ENCODE measurements around the gene ADRM1. TPM values are rescaled to one million over a fixed set of nuclear protein-coding genes. Genes with fewer than 3 reads are reported as not detected.

Gene ADRM1
- total RNA-seq, 4 donors from 2014 or later = 41.8 to 126 (median 109) TPM

- H3K27me3 ChIP-seq = no peaks in the 10 kb centered on the region
- H3K36me3 ChIP-seq = peaks cover 0 to 41% (median 16%) of the 10 kb centered on the region in 4 donors
- no peak overlapping the region for H3K27ac ChIP-seq
- WGBS, 2 donors (ENCODE audit: low coverage in 1 of 2) = 89 to 94% methylated on average over 6 to 8 of the region's 8 CpGs
- no peak for DNase-seq
- intact Hi-C loops (cut with DNase I; ENCODE audit: low total_unique reads) = no loop called here
- no peak overlapping the region for H3K4me3 ChIP-seq
- in situ Hi-C loops (cut with MboI; ENCODE audit: low pct_ligation_motif_present in 1 of 4, low pct_unique_long_range_greater_than_20kb in 1 of 4, low sequenced_read_pairs in 3 of 4) = loop anchor here in 2 of 4 donors (10.0 kb wide), 1 partner anchor 95 kb away; the partner anchor contains the start of gene RPS21 (in 2 of the 2)
- no peak for TF ChIP-seq POLR2AphosphoS5 (IDR thresholded peaks at IDR 0.05)
- no peak for TF ChIP-seq EP300 (IDR thresholded peaks at IDR 0.05; ENCODE audit: low read depth)
- no peak for TF ChIP-seq POLR2A (IDR thresholded peaks at IDR 0.05)
- no peak for TF ChIP-seq CTCF (IDR thresholded peaks at IDR 0.05)
- H3K4me1 ChIP-seq = no peaks in the 10 kb centered on the region
- H3K9me3 ChIP-seq = no peaks in the 10 kb centered on the region
Observed at GRCh38 chr20:62289898-62290297, 12.9 kb upstream of the ADRM1 start.

GRCh38 chr20:62291251-62292066 lies 11.3 kb upstream of the ADRM1 start:
- TF ChIP-seq POLR2A (IDR thresholded peaks at IDR 0.05) (no peak), CTCF (IDR thresholded peaks at IDR 0.05) (no peak), POLR2AphosphoS5 (IDR thresholded peaks at IDR 0.05) (no peak), EP300 (IDR thresholded peaks at IDR 0.05; ENCODE audit: low read depth) (no peak)
- no peak overlapping the region for H3K27ac ChIP-seq
- H3K27me3 ChIP-seq = no peaks in the 10 kb centered on the region
- no peaks in the 10 kb centered on the region for H3K9me3 ChIP-seq
- no peak for DNase-seq
- intact Hi-C loops (cut with DNase I; ENCODE audit: low total_unique reads) (no loop called here), in situ Hi-C loops (cut with MboI; ENCODE audit: low pct_ligation_motif_present in 1 of 4, low pct_unique_long_range_greater_than_20kb in 1 of 4, low sequenced_read_pairs in 3 of 4) (loop anchor here in 2 of 4 donors (10.0 kb wide), 1 partner anchor 93 kb away; the partner anchor contains the start of gene RPS21 (in 2 of the 2))
- 92% methylated on average over 29 of the region's 29 CpGs; no CpG with 5 or more reads in 1 of the 2 donors for WGBS, 2 donors (ENCODE audit: low coverage in 1 of 2)
- H3K4me3 ChIP-seq = no peak overlapping the region
- peaks cover 0 to 44% (median 12%) of the 10 kb centered on the region in 4 donors for H3K36me3 ChIP-seq
- H3K4me1 ChIP-seq = no peaks in the 10 kb centered on the region

- no peaks in the 10 kb centered on the region for H3K27me3 ChIP-seq
- H3K4me1 ChIP-seq = no peaks in the 10 kb centered on the region
- intact Hi-C loops (cut with DNase I; ENCODE audit: low total_unique reads) (no loop called here), in situ Hi-C loops (cut with MboI; ENCODE audit: low pct_ligation_motif_present in 1 of 4, low pct_unique_long_range_greater_than_20kb in 1 of 4, low sequenced_read_pairs in 3 of 4) (loop anchor here in 2 of 4 donors (10.0 kb wide), 1 partner anchor 93 kb away; the partner anchor contains the start of gene RPS21 (in 2 of the 2))
- H3K4me3 ChIP-seq = no peak overlapping the region
- peaks cover 0 to 40% (median 10%) of the 10 kb centered on the region in 4 donors for H3K36me3 ChIP-seq
- H3K27ac ChIP-seq = no peak overlapping the region
- H3K9me3 ChIP-seq = no peaks in the 10 kb centered on the region
- 63 to 87% methylated on average over 4 to 11 of the region's 11 CpGs for WGBS, 2 donors (ENCODE audit: low coverage in 1 of 2)
- DNase-seq = no peak
- TF ChIP-seq CTCF (IDR thresholded peaks at IDR 0.05) (no peak), EP300 (IDR thresholded peaks at IDR 0.05; ENCODE audit: low read depth) (no peak), POLR2A (IDR thresholded peaks at IDR 0.05) (no peak), POLR2AphosphoS5 (IDR thresholded peaks at IDR 0.05) (no peak)
Observed at GRCh38 chr20:62292108-62292507, 10.7 kb upstream of the ADRM1 start.

- in situ Hi-C loops (cut with MboI; ENCODE audit: low pct_ligation_motif_present in 1 of 4, low pct_unique_long_range_greater_than_20kb in 1 of 4, low sequenced_read_pairs in 3 of 4) = loop anchor here in 2 of 4 donors (10.0 kb wide), 1 partner anchor 92 kb away; the partner anchor contains the start of gene RPS21 (in 2 of the 2)
- no peak for DNase-seq
- TF ChIP-seq POLR2A (IDR thresholded peaks at IDR 0.05) = no peak
- no peak for TF ChIP-seq POLR2AphosphoS5 (IDR thresholded peaks at IDR 0.05)
- no peak for TF ChIP-seq EP300 (IDR thresholded peaks at IDR 0.05; ENCODE audit: low read depth)
- no peak for TF ChIP-seq CTCF (IDR thresholded peaks at IDR 0.05)
- Histone ChIP-seq H3K27me3 (no peaks in the 10 kb centered on the region), H3K27ac (no peak overlapping the region), H3K36me3 (peaks cover 0 to 34% (median 10%) of the 10 kb centered on the region in 4 donors), H3K4me3 (no peak overlapping the region), H3K4me1 (no peaks in the 10 kb centered on the region), H3K9me3 (no peaks in the 10 kb centered on the region)
- intact Hi-C loops (cut with DNase I; ENCODE audit: low total_unique reads) = no loop called here
- WGBS, 2 donors (ENCODE audit: low coverage in 1 of 2) = 80 to 90% methylated on average over 19 to 20 of the region's 20 CpGs
Observed at GRCh38 chr20:62293111-62293784, 9.5 kb upstream of the ADRM1 start.

All from transverse colon (tissue), 4 donors.